Jurkat, Clone E6-1 (cell line): Measurements from ENCODE around the gene ZNF407. TPM values are rescaled to one million over a fixed set of nuclear protein-coding genes. Genes with fewer than 3 reads are reported as not detected.
"Not testable (repeated sequence)": the region's sequence is repeated elsewhere in the genome, so short reads cannot be mapped to it uniquely, and the experiment has no call there.

Experiments
- DNase-seq: peaks from one replicate; pipeline ENCODE4 v3.0.0-alpha.2; 2011; ENCODE audit warnings: low read depth, low spot score
- H3K4me3 ChIP-seq: 2 replicates; pipeline ENCODE4 v1.5.1; 2011; ENCODE audit warnings: mild to moderate bottlenecking, low read length, control low read depth, moderate library complexity
- polyA plus RNA-seq: library from polyadenylated mRNA; unstranded; fragments of >200 nt; gene quantifications from one replicate; pipeline ENCODE4 v1.2.1, GENCODE V29; 2012; ENCODE audit warnings: missing spikeins; ENCODE audit not compliant: insufficient read length, insufficient read depth

ZNF407 gene
- polyA plus RNA-seq = 3.6 TPM

- H3K4me3 ChIP-seq = peak within 1 kb of the TSS; percentile 71
- DNase-seq = peak; percentile 84
Observed at GRCh38 chr18:74597662-74598349, at the start of gene ZNF407. ZNF407 (plus strand) TSS chr18:74597870; CDS start chr18:74631020, 33,150 bp downstream.

DNA sequence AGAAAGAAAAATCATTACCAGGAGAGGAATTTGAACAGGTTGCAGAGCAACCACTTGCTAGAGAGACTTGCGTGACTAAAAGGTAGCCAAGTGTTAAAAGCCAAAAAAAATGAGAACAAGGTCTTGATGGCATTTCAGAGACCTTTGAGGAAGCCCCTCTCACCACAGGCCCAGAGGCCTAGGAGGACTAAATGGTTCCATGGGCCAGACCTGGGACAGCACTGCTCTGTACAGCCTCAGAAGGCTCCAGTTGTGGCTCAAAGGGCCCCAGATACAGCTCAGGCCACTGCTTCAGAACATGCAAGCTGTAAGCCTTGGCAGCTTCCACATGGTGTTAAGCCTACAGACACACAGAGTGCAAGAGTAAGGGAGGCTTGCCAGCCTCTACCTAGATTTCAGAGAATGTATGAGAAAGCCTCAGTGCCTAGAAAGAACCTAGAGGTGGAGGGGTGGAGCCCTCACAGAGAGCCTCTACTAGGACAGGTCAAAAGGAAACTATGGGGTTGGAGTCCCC is 48.0 kb upstream of the ZNF407 start:
- H3K4me3 ChIP-seq = no peak overlapping the region
- no peak for DNase-seq

- H3K4me3 ChIP-seq = no peak overlapping the region
- DNase-seq = no peak
Observed at GRCh38 chr18:74550886-74551285, 46.8 kb upstream of the ZNF407 start.

DNA sequence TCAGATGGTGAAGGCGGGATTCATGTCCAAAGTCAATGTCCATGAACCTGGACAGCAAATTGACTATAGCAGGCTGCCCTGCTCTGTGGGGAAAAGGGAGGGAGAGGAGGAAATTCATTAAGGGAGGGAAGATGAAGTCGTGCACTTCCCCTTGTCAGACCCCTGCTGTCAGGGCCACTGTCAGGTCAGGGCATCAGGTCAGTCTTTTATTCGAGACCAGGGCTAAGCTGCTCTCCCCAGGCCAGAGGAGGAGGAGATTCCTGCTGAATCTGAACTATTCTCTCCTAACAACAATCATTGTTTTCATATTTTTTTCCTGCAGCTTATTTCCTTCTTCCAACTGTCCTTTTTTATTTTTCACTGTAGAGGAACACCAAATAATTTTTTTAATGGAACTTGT is 46.2 kb upstream of the ZNF407 start:
- no peak for DNase-seq

GRCh38 chr18:74551936-74552555 is 45.6 kb upstream of the ZNF407 start:
- DNase-seq = peak; percentile 69
- H3K4me3 ChIP-seq = no peak overlapping the region

More for the DNA sequence above, 46.2 kb upstream of the ZNF407 start:
- H3K4me3 ChIP-seq = no peak overlapping the region

DNA sequence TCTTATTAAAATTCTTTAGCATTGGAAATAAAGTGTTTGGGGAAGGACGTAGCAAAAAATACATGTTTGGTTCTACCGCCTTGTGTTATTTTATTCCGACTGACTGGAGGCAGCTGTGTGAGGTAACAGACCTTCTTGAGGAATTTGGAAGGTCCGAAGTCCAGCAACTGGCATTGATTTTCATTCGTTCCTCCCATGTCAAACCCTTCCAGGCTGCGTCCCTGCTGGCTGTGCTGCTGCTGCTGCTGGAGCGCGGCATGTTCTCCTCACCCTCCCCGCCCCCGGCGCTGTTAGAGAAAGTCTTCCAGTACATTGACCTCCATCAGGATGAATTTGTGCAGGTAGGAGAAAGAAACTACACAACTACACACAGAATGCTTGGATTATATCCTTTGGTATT is 41.5 kb upstream of the ZNF407 start:
- DNase-seq = no peak
- H3K4me3 ChIP-seq = no peak overlapping the region

GRCh38 chr18:74558096-74558495 is 39.6 kb upstream of the ZNF407 start:
- no peak overlapping the region for H3K4me3 ChIP-seq
- DNase-seq = no peak

DNA sequence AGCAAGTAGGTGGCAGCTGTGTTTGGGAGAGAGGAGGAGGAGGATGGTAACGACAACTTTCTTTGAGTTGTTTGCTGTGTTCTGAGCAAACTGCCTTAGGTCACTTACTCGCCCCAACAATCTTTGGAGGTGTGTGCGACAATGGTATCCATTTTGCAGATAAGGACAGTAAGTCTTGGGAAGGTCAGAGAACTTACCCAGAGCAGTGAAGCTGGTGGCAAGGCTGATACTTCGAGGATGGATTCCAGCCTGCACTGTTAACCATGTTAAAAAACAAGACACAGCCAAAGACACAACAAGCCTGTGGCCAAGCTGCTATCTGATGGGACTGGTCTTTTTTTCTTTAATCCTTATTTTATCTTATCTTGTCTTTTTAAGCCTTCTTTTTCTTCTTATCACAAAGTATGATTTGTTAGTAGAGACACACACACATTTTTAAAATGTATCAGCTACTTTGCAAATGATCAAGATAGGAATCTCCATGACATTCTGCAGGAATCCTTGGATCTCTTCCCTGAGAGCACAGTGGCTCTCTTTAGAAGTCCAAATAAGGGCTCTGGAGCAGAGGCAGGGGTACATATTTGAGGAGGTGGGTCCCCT is 35.4 kb upstream of the ZNF407 start:
- DNase-seq = no peak
- H3K4me3 ChIP-seq = no peak overlapping the region

DNA sequence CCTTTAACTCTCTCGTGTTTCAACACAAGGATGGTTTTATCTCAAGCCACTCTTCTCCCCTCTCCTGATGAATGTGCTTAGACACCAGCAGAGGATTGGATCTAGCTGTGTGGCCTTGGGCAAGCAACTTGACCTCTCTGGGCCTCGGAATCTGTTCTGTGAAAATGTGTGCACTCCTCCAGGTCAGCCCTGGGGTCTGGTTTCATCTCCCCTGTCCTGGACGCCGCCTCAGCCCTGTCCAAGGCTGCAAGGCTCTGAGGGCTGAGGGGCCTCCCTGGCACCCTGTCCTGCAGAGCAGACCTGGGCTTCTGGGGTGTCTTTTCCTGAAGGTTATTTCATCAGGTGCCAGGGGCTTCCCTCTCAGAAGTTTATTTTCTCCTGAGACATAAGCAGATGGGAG is 34.9 kb upstream of the ZNF407 start:
- H3K4me3 ChIP-seq = no peak overlapping the region

DNA sequence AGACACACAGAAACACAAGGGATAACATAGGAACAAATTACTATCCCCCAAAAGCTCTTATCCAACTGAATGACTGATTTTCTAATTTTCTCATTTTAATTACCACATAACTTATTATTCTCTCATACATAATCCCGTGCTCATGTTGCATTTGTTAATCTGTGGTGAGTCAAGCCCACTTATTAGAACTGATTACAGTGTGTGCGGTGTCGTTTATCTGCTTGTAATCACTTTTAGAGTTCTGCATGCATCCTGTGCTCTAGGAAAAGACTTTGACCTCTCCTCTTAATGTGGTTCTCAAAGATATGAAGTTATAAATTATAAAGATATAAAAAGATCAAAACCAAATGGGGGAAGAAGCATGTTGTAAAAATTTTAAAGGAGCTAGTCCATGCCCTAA is 33.7 kb upstream of the ZNF407 start:
- DNase-seq = no peak
- H3K4me3 ChIP-seq = no peak overlapping the region

More for the DNA sequence above, 34.9 kb upstream of the ZNF407 start:
- no peak for DNase-seq

DNA sequence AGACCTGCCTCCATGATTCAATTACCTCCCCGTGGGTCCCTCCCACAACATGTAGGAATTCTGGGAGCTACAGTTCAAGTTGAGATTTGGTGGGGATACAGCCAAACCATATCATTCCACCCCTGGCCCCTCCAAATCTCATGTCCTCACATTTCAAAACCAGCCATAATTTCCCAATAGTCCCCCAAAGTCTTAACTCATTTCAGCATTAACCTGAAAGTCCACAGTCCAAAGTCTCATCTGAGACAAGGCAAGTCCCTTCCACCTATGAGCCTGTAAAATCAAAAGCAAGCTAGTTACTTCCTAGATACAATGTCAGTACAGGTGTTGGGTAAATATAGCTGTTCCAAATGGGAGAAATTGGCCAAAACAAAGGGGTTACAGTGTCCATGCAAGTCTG is 32.5 kb upstream of the ZNF407 start:
- not testable (repeated sequence) for H3K4me3 ChIP-seq, DNase-seq

DNA sequence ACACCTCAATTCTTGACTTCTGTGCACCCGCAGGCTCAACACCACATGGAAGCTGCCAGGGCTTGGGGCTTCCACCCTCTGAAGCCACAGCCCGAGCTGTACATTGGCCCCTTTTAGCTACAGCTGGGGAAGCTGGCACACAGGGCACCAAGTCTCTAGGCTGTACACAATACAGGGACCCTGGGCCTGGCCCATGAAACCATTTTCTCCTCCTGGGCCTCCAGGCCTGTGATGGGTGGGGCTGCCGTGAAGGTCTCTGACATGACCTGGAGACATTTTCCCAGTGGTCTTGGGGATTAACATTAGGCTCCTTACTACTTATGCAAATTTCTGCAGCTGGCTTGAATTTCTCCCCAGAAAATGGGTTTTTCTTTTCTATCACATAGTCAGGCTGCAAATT is 31.7 kb upstream of the ZNF407 start:
- DNase-seq = not testable (repeated sequence)

DNA sequence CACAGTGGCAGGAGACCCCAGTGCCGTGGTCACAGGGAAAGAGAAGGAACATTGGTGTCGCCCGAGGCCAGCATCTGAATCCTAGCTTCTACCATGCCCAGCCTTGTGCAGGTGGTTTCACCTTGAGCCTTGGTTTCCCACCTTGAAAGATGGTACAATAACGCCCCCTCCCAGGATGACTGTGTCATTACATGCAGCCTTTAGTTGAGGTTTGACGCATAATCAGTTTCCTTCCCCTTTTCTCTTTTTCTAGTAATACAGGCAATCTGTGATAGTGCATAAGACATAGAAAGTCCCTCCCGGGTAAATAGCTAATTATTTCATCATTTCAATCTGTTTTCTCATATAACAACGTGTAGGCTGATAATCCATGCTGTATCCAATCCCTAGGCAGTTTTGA is 29.8 kb upstream of the ZNF407 start:
- no peak for DNase-seq
- no peak overlapping the region for H3K4me3 ChIP-seq

More for the DNA sequence above, 31.7 kb upstream of the ZNF407 start:
- H3K4me3 ChIP-seq = not testable (repeated sequence)

GRCh38 chr18:74569401-74569800 is 28.3 kb upstream of the ZNF407 start:
- no peak for DNase-seq

DNA sequence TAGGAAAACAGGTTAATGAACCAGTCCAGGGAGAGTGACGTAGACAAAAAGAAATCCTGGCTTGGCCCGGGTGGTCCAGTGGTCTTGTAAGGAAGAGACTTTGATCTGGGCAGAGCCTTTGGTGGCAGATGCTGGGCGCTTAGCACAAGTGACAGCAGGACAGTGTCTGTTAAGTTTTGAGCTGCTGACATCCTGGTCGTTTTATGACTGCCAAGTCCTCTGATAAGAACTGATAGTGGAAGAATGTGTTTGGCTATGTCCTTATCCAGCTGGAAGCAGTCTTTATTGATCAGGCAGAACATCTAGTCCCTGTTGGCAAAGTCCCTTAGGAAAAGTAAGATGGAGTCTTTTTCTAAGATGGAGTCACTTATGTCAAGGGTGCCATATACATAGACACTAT is 27.4 kb upstream of the ZNF407 start:
- H3K4me3 ChIP-seq = no peak overlapping the region

More at GRCh38 chr18:74569401-74569800, 28.3 kb upstream of the ZNF407 start:
- H3K4me3 ChIP-seq = no peak overlapping the region

DNA sequence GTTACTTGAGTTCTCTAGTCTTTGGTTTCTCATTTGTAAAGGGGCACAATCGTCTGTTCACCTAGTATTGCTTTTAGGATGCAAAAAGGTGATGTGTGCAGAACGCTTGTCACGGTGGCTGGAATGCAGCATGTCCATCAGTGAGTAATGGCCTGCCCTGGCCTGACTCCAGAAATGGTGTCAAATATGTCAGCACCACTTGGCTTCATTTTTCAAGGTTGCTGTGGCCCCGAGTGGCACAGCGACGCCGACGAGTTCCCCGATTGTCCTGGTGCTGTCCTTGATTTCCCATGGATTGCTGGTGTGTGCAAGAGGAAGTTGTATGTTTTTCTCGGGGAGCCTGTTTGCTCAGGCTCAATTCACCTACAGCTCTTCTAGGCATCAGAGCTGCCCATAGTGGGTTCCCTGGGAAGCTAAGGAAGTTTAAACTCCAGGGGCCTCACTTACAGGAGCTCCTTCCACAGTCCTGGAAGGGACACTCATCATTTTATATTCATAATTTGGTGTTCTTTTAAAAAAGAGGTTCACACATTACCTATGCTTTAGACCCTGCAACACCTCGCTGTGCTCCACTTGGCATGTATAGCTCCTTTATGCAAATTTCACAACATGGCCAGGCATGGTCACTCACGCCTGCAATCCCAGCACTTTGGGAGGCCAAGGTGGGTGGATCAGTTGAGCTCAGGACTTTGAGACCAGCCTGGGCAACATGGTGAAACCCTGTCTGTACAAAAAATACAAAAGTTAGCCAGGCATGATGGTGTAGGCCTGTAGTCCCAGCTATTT is 25.6 kb upstream of the ZNF407 start:
- H3K4me3 ChIP-seq = no peak overlapping the region
- no peak for DNase-seq

More for the DNA sequence above, 27.4 kb upstream of the ZNF407 start:
- no peak for DNase-seq

- no peak for DNase-seq
- H3K4me3 ChIP-seq = no peak overlapping the region
Observed at GRCh38 chr18:74573053-74573452, 24.6 kb upstream of the ZNF407 start.

DNA sequence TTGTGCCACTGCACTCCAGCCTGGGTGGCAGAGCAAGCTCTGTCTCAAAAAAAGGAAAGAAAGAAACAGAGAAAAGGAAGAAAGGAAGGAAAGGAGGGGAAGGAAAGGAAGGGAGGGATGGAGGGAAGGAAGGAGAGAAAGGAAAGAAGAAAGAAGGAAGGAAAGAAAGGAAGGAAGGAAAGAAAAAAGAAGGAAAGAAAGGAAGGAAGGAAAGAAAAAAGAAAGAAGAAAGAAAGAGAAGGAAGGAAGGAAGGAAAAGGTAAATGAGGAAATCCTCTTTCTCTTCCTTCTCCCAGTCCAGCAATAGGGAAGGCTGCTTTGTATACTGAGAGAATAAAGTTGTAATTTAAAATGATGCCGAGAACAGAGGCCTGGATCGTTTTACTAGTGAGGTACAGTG is 22.8 kb upstream of the ZNF407 start:
- no peak overlapping the region for H3K4me3 ChIP-seq
- no peak for DNase-seq

DNA sequence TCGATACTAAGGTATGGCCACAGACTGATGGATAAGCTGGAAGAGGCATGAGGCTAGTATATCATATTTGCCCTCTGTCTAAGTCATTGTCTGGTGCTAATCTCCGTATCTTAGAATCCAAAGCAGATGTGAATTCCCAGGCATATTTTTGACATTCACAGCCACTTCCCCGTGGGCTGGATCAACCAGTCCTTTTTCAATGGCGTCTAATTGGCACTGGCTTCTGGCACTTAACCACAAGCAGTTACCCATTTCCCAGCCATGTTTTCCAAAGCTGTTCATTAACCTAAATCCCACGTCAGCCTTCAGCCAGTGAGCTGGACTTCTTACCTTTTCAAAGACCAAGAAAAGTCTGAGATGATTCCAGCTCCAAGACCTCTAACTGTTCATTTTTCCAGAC is 20.7 kb upstream of the ZNF407 start:
- no peak overlapping the region for H3K4me3 ChIP-seq
- no peak for DNase-seq
